ENCODE results near the gene PRTN3.

DNA sequence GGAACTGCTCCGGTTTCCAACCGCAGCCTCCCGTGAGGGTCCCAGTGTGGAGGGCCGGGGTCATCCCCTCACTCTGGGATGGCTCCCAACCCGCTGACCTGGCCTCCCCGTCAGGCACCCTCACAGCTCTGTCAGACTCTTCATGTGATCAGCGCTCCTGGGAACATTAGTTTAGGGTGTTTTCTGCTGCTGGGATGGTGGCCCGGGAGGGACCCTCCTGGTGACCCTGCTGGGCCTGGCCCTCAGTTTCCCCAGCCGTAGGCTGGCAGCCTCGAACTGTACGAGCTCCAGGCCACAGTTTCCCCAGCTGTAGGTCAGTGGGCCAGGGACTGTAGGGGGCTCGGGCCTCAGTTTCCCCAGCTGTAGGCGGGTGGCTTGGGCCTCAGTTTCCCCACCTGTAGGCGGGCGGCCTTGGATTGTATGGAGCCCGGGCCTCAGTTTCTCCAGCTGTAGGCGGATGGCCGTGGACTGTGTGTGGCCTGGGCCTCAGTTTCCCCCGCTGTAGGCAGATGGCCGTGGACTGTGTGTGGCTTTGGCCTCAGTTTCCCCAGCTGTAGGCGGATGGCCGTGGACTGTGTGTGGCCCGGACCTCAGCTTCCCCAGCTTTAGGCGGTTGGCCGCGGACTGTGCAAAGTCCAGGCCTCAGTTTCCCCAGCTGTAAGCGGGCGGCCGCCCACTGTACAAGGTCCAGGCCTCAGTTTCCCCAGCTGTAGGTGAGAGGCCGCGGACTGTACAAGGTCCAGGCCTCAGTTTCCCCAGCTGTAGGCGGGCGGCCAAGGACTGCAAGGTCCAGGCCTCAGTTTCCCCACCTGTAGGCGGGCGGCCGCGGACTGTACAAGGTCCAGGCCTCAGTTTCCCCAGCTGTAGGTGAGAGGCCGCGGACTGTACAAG, 44.9 kb upstream of the PRTN3 start:
- TF ChIP-seq SIN3A (IDR thresholded peaks at IDR 0.05; ENCODE audit: borderline replicate concordance, insufficient read depth, low read length) (no peak), TAF1 (IDR thresholded peaks at IDR 0.05; ENCODE audit: borderline replicate concordance, insufficient read depth, low read length) (no peak), POLR2AphosphoS5 (IDR thresholded peaks at IDR 0.05; ENCODE audit: low read depth, low read length) (no peak)
- TF ChIP-seq, protein P1, sequence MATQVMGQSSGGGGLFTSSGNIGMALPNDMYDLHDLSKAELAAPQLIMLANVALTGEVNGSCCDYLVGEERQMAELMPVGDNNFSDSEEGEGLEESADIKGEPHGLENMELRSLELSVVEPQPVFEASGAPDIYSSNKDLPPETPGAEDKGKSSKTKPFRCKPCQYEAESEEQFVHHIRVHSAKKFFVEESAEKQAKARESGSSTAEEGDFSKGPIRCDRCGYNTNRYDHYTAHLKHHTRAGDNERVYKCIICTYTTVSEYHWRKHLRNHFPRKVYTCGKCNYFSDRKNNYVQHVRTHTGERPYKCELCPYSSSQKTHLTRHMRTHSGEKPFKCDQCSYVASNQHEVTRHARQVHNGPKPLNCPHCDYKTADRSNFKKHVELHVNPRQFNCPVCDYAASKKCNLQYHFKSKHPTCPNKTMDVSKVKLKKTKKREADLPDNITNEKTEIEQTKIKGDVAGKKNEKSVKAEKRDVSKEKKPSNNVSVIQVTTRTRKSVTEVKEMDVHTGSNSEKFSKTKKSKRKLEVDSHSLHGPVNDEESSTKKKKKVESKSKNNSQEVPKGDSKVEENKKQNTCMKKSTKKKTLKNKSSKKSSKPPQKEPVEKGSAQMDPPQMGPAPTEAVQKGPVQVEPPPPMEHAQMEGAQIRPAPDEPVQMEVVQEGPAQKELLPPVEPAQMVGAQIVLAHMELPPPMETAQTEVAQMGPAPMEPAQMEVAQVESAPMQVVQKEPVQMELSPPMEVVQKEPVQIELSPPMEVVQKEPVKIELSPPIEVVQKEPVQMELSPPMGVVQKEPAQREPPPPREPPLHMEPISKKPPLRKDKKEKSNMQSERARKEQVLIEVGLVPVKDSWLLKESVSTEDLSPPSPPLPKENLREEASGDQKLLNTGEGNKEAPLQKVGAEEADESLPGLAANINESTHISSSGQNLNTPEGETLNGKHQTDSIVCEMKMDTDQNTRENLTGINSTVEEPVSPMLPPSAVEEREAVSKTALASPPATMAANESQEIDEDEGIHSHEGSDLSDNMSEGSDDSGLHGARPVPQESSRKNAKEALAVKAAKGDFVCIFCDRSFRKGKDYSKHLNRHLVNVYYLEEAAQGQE (IDR thresholded peaks at IDR 0.05; ENCODE audit: insufficient read depth in 1 of 2, low read depth in 2 of 2, low read length in 2 of 2) = no peak
